Dermis microvascular lymphatic vessel endothelial cell (primary cell): ENCODE results near the gene HAUS8. TPM values are rescaled to one million over a fixed set of nuclear protein-coding genes. Genes with fewer than 3 reads are reported as not detected.
"Not testable (repeated sequence)": the region's sequence is repeated elsewhere in the genome, so short reads cannot be mapped to it uniquely, and the experiment has no call there.

Source experiments
- DNase-seq, 2 donors: peaks; one replicate each; pipeline versions ENCODE4 v3.0.0 to v3.0.0-alpha.2; 2010; ENCODE audit warnings: low read depth in 2 of 2
- total RNA-seq: library from RNA; depleted of rRNA; stranded (reverse); fragments of >200 nt; gene quantifications from 2 replicates; pipeline ENCODE4 v1.2.1, GENCODE V29; 2014

The HAUS8 gene
- total RNA-seq, 1 donor from 2014 or later: 4.4 TPM

GRCh38 chr19:17035842-17036424 lies 39.3 kb downstream of the HAUS8 start:
- no peak for DNase-seq

- no peak for DNase-seq
Measured at GRCh38 chr19:17031741-17032140, 43.5 kb downstream of the HAUS8 start.

- DNase-seq: no peak
Measured at GRCh38 chr19:17027535-17027975, 47.7 kb downstream of the HAUS8 start.

GRCh38 chr19:17026706-17027534 lies 48.3 kb downstream of the HAUS8 start, which contains the start of gene CPAMD8:
TSS of gene CPAMD8 (minus strand) at chr19:17026810. CDS start at chr19:17026642, 168 bp downstream.
- DNase-seq: no peak

GRCh38 chr19:17025991-17026658 lies 49.1 kb downstream of the HAUS8 start:
- no peak for DNase-seq

- no peak for DNase-seq
Measured at GRCh38 chr19:17025361-17025760, 49.9 kb downstream of the HAUS8 start.

- DNase-seq: not testable (repeated sequence)
Measured at GRCh38 chr19:17024941-17025340, 50.3 kb downstream of the HAUS8 start.

GRCh38 chr19:17023805-17024204 lies 51.4 kb downstream of the HAUS8 start:
- no peak for DNase-seq

- no peak for DNase-seq
Measured at GRCh38 chr19:17022738-17023137, 52.5 kb downstream of the HAUS8 start.

GRCh38 chr19:17021793-17022590 lies 53.3 kb downstream of the HAUS8 start:
- DNase-seq: peak; percentile 24 to 61

- no peak for DNase-seq
Measured at GRCh38 chr19:17021328-17021727, 53.9 kb downstream of the HAUS8 start.

GRCh38 chr19:17020823-17021222 lies 54.4 kb downstream of the HAUS8 start:
- DNase-seq: peak in 1 of 2 donors; percentile 11

GRCh38 chr19:17020385-17020784 lies 54.9 kb downstream of the HAUS8 start:
- peak in 1 of 2 donors; percentile 10 for DNase-seq

GRCh38 chr19:17014212-17014861 lies 60.9 kb downstream of the HAUS8 start:
- DNase-seq: not testable (repeated sequence)

GRCh38 chr19:17011485-17011884 lies 63.8 kb downstream of the HAUS8 start:
- no peak for DNase-seq

- no peak for DNase-seq
Measured at GRCh38 chr19:17006579-17006978, 68.7 kb downstream of the HAUS8 start.

- DNase-seq: no peak
Measured at GRCh38 chr19:17005000-17005399, 70.3 kb downstream of the HAUS8 start.

GRCh38 chr19:17004386-17004785 lies 70.9 kb downstream of the HAUS8 start:
- DNase-seq: no peak

- no peak for DNase-seq
Measured at GRCh38 chr19:17002455-17002854, 72.8 kb downstream of the HAUS8 start.

GRCh38 chr19:17001603-17002183 lies 73.6 kb downstream of the HAUS8 start:
- DNase-seq: no peak
